Trophoblast cell (in vitro differentiated cells and primary cell): ENCODE results near the gene OCRL. TPM values are rescaled to one million over a fixed set of nuclear protein-coding genes. Genes with fewer than 3 reads are reported as not detected.

Source experiments
- DNase-seq, 2 donors: peaks; one replicate each; pipeline ENCODE4 v3.0.0-alpha.2; 2016
- H2AFZ ChIP-seq: 2 replicates; pipeline ENCODE4 v1.6.1; 2013; ENCODE audit warnings: low read length, moderate library complexity, mild to moderate bottlenecking; ENCODE audit not compliant: insufficient read depth, poor library complexity
- H2AK5ac ChIP-seq: 2 replicates; pipeline ENCODE4 v1.6.1; 2013; ENCODE audit warnings: mild to moderate bottlenecking, low read length
- H2BK120ac ChIP-seq: 2 replicates; pipeline ENCODE4 v1.6.1; 2013; ENCODE audit warnings: low read length, mild to moderate bottlenecking, moderate library complexity; ENCODE audit not compliant: insufficient read depth, poor library complexity
- H2BK12ac ChIP-seq: 2 replicates; pipeline ENCODE4 v1.6.1; 2013; ENCODE audit warnings: mild to moderate bottlenecking, low read length, moderate library complexity
- H2BK5ac ChIP-seq: 2 replicates; pipeline ENCODE4 v1.6.1; 2013; ENCODE audit warnings: low read length, low read depth, moderate library complexity, mild to moderate bottlenecking; ENCODE audit not compliant: poor library complexity
- H3K14ac ChIP-seq: 2 replicates; pipeline ENCODE4 v1.6.1; 2013; ENCODE audit warnings: mild to moderate bottlenecking, low read length
- H3K18ac ChIP-seq: 2 replicates; pipeline ENCODE4 v1.6.1; 2013; ENCODE audit warnings: mild to moderate bottlenecking, low read length
- H3K23ac ChIP-seq: 2 replicates; pipeline ENCODE4 v1.6.1; 2013; ENCODE audit warnings: low read length
- H3K27ac ChIP-seq: 2 replicates; pipeline ENCODE4 v1.5.1; 2013; ENCODE audit warnings: low read depth, mild to moderate bottlenecking, inconsistent platforms, low read length, moderate library complexity
- H3K27me3 ChIP-seq: 2 replicates; pipeline ENCODE4 v1.6.1; 2013; ENCODE audit warnings: inconsistent platforms, mild to moderate bottlenecking, low read length, moderate library complexity; ENCODE audit not compliant: insufficient read depth
- H3K36me3 ChIP-seq, 2 experiments: 1 replicate in 1 of 2; 2 replicates in 1 of 2; pipeline ENCODE4 v1.6.1; 2013; ENCODE audit warnings: low read length in 2 of 2, mild to moderate bottlenecking in 2 of 2, moderate library complexity in 1 of 2; ENCODE audit not compliant: insufficient read depth in 2 of 2, control insufficient read depth in 1 of 2
- H3K4ac ChIP-seq: 2 replicates; pipeline ENCODE4 v1.6.1; 2013; ENCODE audit warnings: low read depth, mild to moderate bottlenecking, low read length, moderate library complexity
- H3K4me1 ChIP-seq, 2 experiments: 1 replicate in 1 of 2; 2 replicates in 1 of 2; pipeline ENCODE4 v1.6.1; 2013; ENCODE audit warnings: low read length in 2 of 2, mild to moderate bottlenecking in 2 of 2, moderate library complexity in 1 of 2; ENCODE audit not compliant: insufficient read depth in 2 of 2, control insufficient read depth in 1 of 2
- H3K4me2 ChIP-seq: 2 replicates; pipeline ENCODE4 v1.6.1; 2013; ENCODE audit warnings: inconsistent platforms, mild to moderate bottlenecking, low read length, moderate library complexity
- H3K4me3 ChIP-seq: 2 replicates; pipeline ENCODE4 v1.5.1; 2013; ENCODE audit warnings: mild to moderate bottlenecking, low read depth, low read length, inconsistent platforms
- H3K79me1 ChIP-seq: one replicate; pipeline ENCODE4 v1.6.1; 2013; ENCODE audit warnings: low read length
- H3K79me2 ChIP-seq: 2 replicates; pipeline ENCODE4 v1.6.1; 2013; ENCODE audit warnings: low read length, mild to moderate bottlenecking; ENCODE audit not compliant: control insufficient read depth, insufficient read depth, poor library complexity
- H3K9ac ChIP-seq: 2 replicates; pipeline ENCODE4 v1.6.1; 2013; ENCODE audit warnings: mild to moderate bottlenecking, low read length
- H3K9me3 ChIP-seq: 2 replicates; pipeline ENCODE4 v1.6.1; 2013; ENCODE audit warnings: low read depth, mild to moderate bottlenecking, control low read depth, inconsistent platforms, low read length; ENCODE audit not compliant: insufficient read depth
- H4K12ac ChIP-seq: 2 replicates; pipeline ENCODE4 v1.6.1; 2013; ENCODE audit warnings: low read depth, mild to moderate bottlenecking, low read length, moderate library complexity
- H4K8ac ChIP-seq: 2 replicates; pipeline ENCODE4 v1.6.1; 2013; ENCODE audit warnings: low read depth, mild to moderate bottlenecking, low read length, moderate library complexity
- H4K91ac ChIP-seq: one replicate; pipeline ENCODE4 v1.6.1; 2013; ENCODE audit warnings: low read depth, mild to moderate bottlenecking, low read length, moderate library complexity
- WGBS: extraction: QIAGEN DNeasy Blood & Tissue Kit; methylation state at CpG from one replicate; pipeline ENCODE4 v1.1.7; 2013; ENCODE audit warnings: missing lambda C conversion rate; ENCODE audit not compliant: insufficient read length, insufficient coverage; ENCODE audit errors: extremely low coverage; 5-methylcytosine and 5-hydroxymethylcytosine counted together
- polyA plus RNA-seq: library from polyadenylated mRNA; stranded (reverse); fragments of 200-250 nt; gene quantifications from 2 replicates; pipeline ENCODE4 v1.2.3, GENCODE V29; 2013

The OCRL gene
- polyA plus RNA-seq = 19.8 and 20.1 TPM in 2 replicates

- Histone ChIP-seq H3K27me3 (no peaks in the 10 kb centered on the region), H3K79me2 (peaks cover 2% of the 10 kb centered on the region), H4K8ac (peak within 1 kb of the TSS; percentile 90), H3K14ac (peak within 1 kb of the TSS; percentile 84), H3K9ac (peak within 1 kb of the TSS; percentile 88), H3K4me3 (peak within 1 kb of the TSS; percentile 89), H4K91ac (peak within 1 kb of the TSS; percentile 81), H4K12ac (peak within 1 kb of the TSS; percentile 64), H3K79me1 (peaks cover 2% of the 10 kb centered on the region), H3K18ac (peak within 1 kb of the TSS; percentile 82), H2BK120ac (peak within 1 kb of the TSS; percentile 58), H2BK12ac (no peak within 1 kb of the TSS), H3K4me1 (peaks cover 0 to 5% of the 10 kb centered on the region in 2 experiments), H3K4me2 (peak within 1 kb of the TSS; percentile 98), H3K23ac (no peak within 1 kb of the TSS), H3K36me3 (no peaks in the 10 kb centered on the region), H2AK5ac (peak within 1 kb of the TSS; percentile 83), H3K9me3 (no peaks in the 10 kb centered on the region), H3K4ac (peak within 1 kb of the TSS; percentile 40), H3K27ac (peak within 1 kb of the TSS; percentile 67), H2AFZ (peak within 1 kb of the TSS; percentile 83), H2BK5ac (peak within 1 kb of the TSS; percentile 81)
- WGBS = no CpG with 5 or more reads among the region's 60 CpGs
- peak; percentile 52 to 75 for DNase-seq
Measured at GRCh38 chrX:129540068-129540653, at the start of gene OCRL. Gene OCRL, plus strand, starts transcription at chrX:129540259. Its CDS starts 181 bp downstream, at chrX:129540440.

- Histone ChIP-seq H3K4me1 (no peaks in the 10 kb centered on the region), H3K27me3 (no peaks in the 10 kb centered on the region), H3K14ac (no peak overlapping the region), H3K4me3 (no peak overlapping the region), H2BK12ac (no peak overlapping the region), H4K91ac (no peak overlapping the region), H2AFZ (no peak overlapping the region), H3K79me1 (no peaks in the 10 kb centered on the region), H3K18ac (no peak overlapping the region), H4K8ac (no peak overlapping the region), H3K27ac (no peak overlapping the region), H3K9me3 (no peaks in the 10 kb centered on the region), H3K79me2 (no peaks in the 10 kb centered on the region), H4K12ac (no peak overlapping the region), H3K4me2 (no peak overlapping the region), H2AK5ac (no peak overlapping the region), H3K4ac (no peak overlapping the region), H3K9ac (no peak overlapping the region), H2BK120ac (no peak overlapping the region), H3K36me3 (peaks cover 13 to 18% of the 10 kb centered on the region in 2 experiments), H3K23ac (no peak overlapping the region), H2BK5ac (no peak overlapping the region)
- DNase-seq = no peak
- WGBS = no CpG with 5 or more reads among the region's 2 CpGs
Measured at GRCh38 chrX:129490330-129490729, 49.7 kb upstream of the OCRL start.

- H3K79me2 ChIP-seq = no peaks in the 10 kb centered on the region
- no peak overlapping the region for H2BK12ac ChIP-seq
- no peak overlapping the region for H2BK5ac ChIP-seq
- H3K9me3 ChIP-seq = no peaks in the 10 kb centered on the region
- H3K4me2 ChIP-seq = no peak overlapping the region
- no peak overlapping the region for H2AFZ ChIP-seq
- H2AK5ac ChIP-seq = no peak overlapping the region
- no peak overlapping the region for H4K91ac ChIP-seq
- H3K4me1 ChIP-seq = no peaks in the 10 kb centered on the region
- H3K27ac ChIP-seq = no peak overlapping the region
- H3K4me3 ChIP-seq = no peak overlapping the region
- H2BK120ac ChIP-seq = no peak overlapping the region
- H3K14ac ChIP-seq = no peak overlapping the region
- no peak overlapping the region for H4K8ac ChIP-seq
- no peaks in the 10 kb centered on the region for H3K79me1 ChIP-seq
- no peak overlapping the region for H3K23ac ChIP-seq
- H3K27me3 ChIP-seq = no peaks in the 10 kb centered on the region
- H3K18ac ChIP-seq = no peak overlapping the region
- H3K9ac ChIP-seq = no peak overlapping the region
- peaks cover 9 to 24% of the 10 kb centered on the region in 2 experiments for H3K36me3 ChIP-seq
- no peak overlapping the region for H3K4ac ChIP-seq
- DNase-seq = no peak
- H4K12ac ChIP-seq = no peak overlapping the region
- no CpG with 5 or more reads among the region's 4 CpGs for WGBS
Measured at GRCh38 chrX:129493643-129494042, 46.4 kb upstream of the OCRL start.

- no peak overlapping the region for H3K4me3 ChIP-seq
- H3K79me2 ChIP-seq = no peaks in the 10 kb centered on the region
- H3K14ac ChIP-seq = no peak overlapping the region
- no peak for DNase-seq
- no peaks in the 10 kb centered on the region for H3K9me3 ChIP-seq
- no peak overlapping the region for H4K91ac ChIP-seq
- no peaks in the 10 kb centered on the region for H3K4me1 ChIP-seq
- no peak overlapping the region for H3K4me2 ChIP-seq
- H3K4ac ChIP-seq = no peak overlapping the region
- H4K8ac ChIP-seq = no peak overlapping the region
- no peak overlapping the region for H3K18ac ChIP-seq
- no peak overlapping the region for H2BK5ac ChIP-seq
- no CpG with 5 or more reads among the region's 2 CpGs for WGBS
- no peak overlapping the region for H4K12ac ChIP-seq
- H3K27me3 ChIP-seq = no peaks in the 10 kb centered on the region
- H2AFZ ChIP-seq = no peak overlapping the region
- no peak overlapping the region for H3K27ac ChIP-seq
- no peak overlapping the region for H3K23ac ChIP-seq
- peaks cover 9 to 27% of the 10 kb centered on the region in 2 experiments for H3K36me3 ChIP-seq
- H3K9ac ChIP-seq = no peak overlapping the region
- H2AK5ac ChIP-seq = no peak overlapping the region
- no peak overlapping the region for H2BK120ac ChIP-seq
- H3K79me1 ChIP-seq = no peaks in the 10 kb centered on the region
- H2BK12ac ChIP-seq = no peak overlapping the region
Measured at GRCh38 chrX:129494887-129495286, 45.2 kb upstream of the OCRL start.
